Keratinocyte (primary cell): ENCODE data around the gene SIGLEC7.

Experiments
- EZH2 ChIP-seq: IDR thresholded peaks from one replicate; pipeline ENCODE4 v1.6.1; 2012; ENCODE audit warnings: inconsistent platforms, mild to moderate bottlenecking, low read length, moderate library complexity
- TF ChIP-seq, protein P1 (sequence below), 3 experiments: IDR thresholded peaks in 1 of 3; conservative IDR thresholded peaks in 1 of 3; optimal IDR thresholded peaks in 1 of 3; 2 replicates in 2 of 3; 3 replicates in 1 of 3; pipeline versions ENCODE3 to v1.5.1; 2011; ENCODE audit warnings: low read length in 3 of 3, mild to moderate bottlenecking in 3 of 3, moderate library complexity in 2 of 3, control low read depth in 1 of 3, inconsistent platforms in 1 of 3; ENCODE audit not compliant: insufficient read depth in 2 of 3; ENCODE audit errors: extremely low read depth in 1 of 3

DNA sequence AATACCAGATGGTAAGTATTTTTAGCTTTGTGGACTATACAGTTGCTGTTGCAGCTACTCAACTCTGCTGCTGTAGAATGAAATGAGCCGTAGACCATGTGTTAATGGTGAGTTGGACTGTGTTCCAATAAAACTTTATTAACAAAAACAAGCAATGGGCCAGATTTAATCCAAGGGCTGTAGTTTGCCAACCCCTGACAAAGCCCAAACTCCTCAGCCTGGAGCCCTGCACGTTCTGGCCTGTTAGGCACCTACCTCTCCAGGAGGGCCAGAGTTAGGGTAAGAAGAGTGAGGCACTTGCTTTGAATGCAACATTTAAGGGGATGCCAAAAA lies 46.1 kb downstream of the SIGLEC7 start:
- TF ChIP-seq, protein P1, sequence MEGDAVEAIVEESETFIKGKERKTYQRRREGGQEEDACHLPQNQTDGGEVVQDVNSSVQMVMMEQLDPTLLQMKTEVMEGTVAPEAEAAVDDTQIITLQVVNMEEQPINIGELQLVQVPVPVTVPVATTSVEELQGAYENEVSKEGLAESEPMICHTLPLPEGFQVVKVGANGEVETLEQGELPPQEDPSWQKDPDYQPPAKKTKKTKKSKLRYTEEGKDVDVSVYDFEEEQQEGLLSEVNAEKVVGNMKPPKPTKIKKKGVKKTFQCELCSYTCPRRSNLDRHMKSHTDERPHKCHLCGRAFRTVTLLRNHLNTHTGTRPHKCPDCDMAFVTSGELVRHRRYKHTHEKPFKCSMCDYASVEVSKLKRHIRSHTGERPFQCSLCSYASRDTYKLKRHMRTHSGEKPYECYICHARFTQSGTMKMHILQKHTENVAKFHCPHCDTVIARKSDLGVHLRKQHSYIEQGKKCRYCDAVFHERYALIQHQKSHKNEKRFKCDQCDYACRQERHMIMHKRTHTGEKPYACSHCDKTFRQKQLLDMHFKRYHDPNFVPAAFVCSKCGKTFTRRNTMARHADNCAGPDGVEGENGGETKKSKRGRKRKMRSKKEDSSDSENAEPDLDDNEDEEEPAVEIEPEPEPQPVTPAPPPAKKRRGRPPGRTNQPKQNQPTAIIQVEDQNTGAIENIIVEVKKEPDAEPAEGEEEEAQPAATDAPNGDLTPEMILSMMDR (optimal IDR thresholded peaks at IDR 0.05 in 1 of 3, IDR thresholded peaks at IDR 0.05 in 1 of 3, conservative IDR thresholded peaks at IDR 0.05 in 1 of 3; ENCODE audit: extremely low read depth in 1 of 3, insufficient read depth in 2 of 3, low read length in 3 of 3) = no peak
- no peak for TF ChIP-seq EZH2
